A549 treated with CpdA at 1 μM for 4 hours (cell line): ENCODE results near the gene IL1R2. TPM values are rescaled to one million over a fixed set of nuclear protein-coding genes. Genes with fewer than 3 reads are reported as not detected.

Experiments used
- total RNA-seq: library from RNA; stranded (reverse); fragments of 200-300 nt; extraction: Qiagen RNA extraction; gene quantifications from 5 replicates; pipeline ENCODE4 v1.2.3, GENCODE V29; 2022; ENCODE audit warnings: low read depth

Gene IL1R2, protein sequence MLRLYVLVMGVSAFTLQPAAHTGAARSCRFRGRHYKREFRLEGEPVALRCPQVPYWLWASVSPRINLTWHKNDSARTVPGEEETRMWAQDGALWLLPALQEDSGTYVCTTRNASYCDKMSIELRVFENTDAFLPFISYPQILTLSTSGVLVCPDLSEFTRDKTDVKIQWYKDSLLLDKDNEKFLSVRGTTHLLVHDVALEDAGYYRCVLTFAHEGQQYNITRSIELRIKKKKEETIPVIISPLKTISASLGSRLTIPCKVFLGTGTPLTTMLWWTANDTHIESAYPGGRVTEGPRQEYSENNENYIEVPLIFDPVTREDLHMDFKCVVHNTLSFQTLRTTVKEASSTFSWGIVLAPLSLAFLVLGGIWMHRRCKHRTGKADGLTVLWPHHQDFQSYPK
- 0.37 to 0.97 TPM (median 0.71 TPM) in 5 replicates for total RNA-seq

DNA sequence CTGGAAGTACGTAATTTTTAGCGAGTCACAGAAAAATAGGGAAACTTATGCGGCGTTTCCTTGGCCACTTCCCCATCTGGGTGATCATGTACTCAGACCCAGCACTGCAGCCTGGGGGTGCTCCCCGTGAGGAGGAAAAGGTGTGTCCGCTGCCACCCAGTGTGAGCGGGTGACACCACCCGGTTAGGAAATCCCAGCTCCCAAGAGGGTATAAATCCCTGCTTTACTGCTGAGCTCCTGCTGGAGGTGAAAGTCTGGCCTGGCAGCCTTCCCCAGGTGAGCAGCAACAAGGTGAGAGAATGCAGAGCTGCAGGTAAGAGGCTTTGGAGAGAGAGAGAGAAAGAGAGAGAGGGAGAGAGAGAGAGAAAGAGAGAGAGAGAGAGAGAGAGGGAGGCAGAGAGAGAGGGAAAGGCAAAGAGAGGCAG is at the start of gene IL1R2:
IL1R2 (plus strand) TSS at position 240 of the 425 bp plus-strand sequence. CDS start 16,616 bp downstream, outside the sequence.

Other genes with a start within 250 kb of the IL1R2 start
- 18.3 to 31.9 TPM (median 25.0 TPM) in 5 replicates for gene IL1R1, start 150.8 kb downstream of the IL1R2 start, total RNA-seq
- not detected in 5 replicates for gene IL1RL2, start 195.1 kb downstream of the IL1R2 start, total RNA-seq